PFSK-1 (cell line): ENCODE measurements around the gene DLEU7.

Experiments used
- FOXP2 ChIP-seq: optimal IDR thresholded peaks from 2 replicates; pipeline ENCODE3; 2011; ENCODE audit warnings: borderline replicate concordance, control low read depth, inconsistent platforms; ENCODE audit not compliant: insufficient read depth; ENCODE audit errors: extremely low read length, extremely low read depth
- POLR2AphosphoS5 ChIP-seq: IDR thresholded peaks from 2 replicates; pipeline ENCODE4 v1.6.1; 2012; ENCODE audit warnings: low read depth, mild to moderate bottlenecking, control low read depth, low read length, moderate library complexity
- SIN3A ChIP-seq: IDR thresholded peaks from 2 replicates; pipeline ENCODE4 v1.6.1; 2012; ENCODE audit warnings: mild to moderate bottlenecking, low read length, moderate library complexity, borderline replicate concordance; ENCODE audit not compliant: insufficient read depth
- TAF1 ChIP-seq: IDR thresholded peaks from 2 replicates; pipeline ENCODE4 v1.6.1; 2012; ENCODE audit warnings: low read length, control low read depth, borderline replicate concordance; ENCODE audit not compliant: insufficient read depth
- TF ChIP-seq, protein P1 (sequence below), 2 experiments: IDR thresholded peaks; 2 replicates each; pipeline versions ENCODE4 v1.6.1 to v1.8.0; 2011 to 2012; ENCODE audit warnings: low read depth in 2 of 2, low read length in 2 of 2, control low read depth in 1 of 2, inconsistent platforms in 1 of 2, mild to moderate bottlenecking in 1 of 2, moderate library complexity in 1 of 2; ENCODE audit not compliant: insufficient read depth in 1 of 2

The DLEU7 gene

DNA sequence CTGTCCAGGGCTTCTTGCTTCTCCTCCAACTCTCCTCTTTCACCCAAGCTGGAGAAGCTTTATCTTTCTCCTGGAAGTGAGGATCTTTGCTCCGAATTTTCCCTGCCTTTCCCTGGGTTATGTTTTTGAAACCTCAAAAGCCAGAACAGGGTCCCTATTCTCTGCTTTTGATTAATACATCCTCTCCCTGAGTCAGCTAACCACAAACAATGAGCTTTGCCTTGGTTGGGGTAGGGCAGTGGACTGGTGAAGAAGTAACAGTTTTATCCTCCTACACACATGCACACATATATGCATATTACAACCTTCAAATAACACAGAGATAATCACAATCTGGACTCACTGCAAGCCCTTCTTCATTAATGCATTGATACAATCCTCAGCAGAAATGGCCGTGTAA, 44.6 kb downstream of the DLEU7 start:
- TF ChIP-seq FOXP2 (no peak), POLR2AphosphoS5 (no peak), TAF1 (no peak), SIN3A (no peak)
- TF ChIP-seq, protein P1, sequence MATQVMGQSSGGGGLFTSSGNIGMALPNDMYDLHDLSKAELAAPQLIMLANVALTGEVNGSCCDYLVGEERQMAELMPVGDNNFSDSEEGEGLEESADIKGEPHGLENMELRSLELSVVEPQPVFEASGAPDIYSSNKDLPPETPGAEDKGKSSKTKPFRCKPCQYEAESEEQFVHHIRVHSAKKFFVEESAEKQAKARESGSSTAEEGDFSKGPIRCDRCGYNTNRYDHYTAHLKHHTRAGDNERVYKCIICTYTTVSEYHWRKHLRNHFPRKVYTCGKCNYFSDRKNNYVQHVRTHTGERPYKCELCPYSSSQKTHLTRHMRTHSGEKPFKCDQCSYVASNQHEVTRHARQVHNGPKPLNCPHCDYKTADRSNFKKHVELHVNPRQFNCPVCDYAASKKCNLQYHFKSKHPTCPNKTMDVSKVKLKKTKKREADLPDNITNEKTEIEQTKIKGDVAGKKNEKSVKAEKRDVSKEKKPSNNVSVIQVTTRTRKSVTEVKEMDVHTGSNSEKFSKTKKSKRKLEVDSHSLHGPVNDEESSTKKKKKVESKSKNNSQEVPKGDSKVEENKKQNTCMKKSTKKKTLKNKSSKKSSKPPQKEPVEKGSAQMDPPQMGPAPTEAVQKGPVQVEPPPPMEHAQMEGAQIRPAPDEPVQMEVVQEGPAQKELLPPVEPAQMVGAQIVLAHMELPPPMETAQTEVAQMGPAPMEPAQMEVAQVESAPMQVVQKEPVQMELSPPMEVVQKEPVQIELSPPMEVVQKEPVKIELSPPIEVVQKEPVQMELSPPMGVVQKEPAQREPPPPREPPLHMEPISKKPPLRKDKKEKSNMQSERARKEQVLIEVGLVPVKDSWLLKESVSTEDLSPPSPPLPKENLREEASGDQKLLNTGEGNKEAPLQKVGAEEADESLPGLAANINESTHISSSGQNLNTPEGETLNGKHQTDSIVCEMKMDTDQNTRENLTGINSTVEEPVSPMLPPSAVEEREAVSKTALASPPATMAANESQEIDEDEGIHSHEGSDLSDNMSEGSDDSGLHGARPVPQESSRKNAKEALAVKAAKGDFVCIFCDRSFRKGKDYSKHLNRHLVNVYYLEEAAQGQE (IDR thresholded peaks at IDR 0.05; ENCODE audit: insufficient read depth in 1 of 2, low read depth in 2 of 2, low read length in 2 of 2), result no peak

- TF ChIP-seq TAF1 (no peak), FOXP2 (no peak), POLR2AphosphoS5 (no peak), SIN3A (no peak)
- TF ChIP-seq, protein P1 (IDR thresholded peaks at IDR 0.05; ENCODE audit: insufficient read depth in 1 of 2, low read depth in 2 of 2, low read length in 2 of 2), result no peak
Measured at GRCh38 chr13:50797091-50797490, 46.4 kb downstream of the DLEU7 start.

GRCh38 chr13:50796463-50796862, 47.0 kb downstream of the DLEU7 start:
- TF ChIP-seq SIN3A (no peak), FOXP2 (no peak)

- TF ChIP-seq TAF1 (no peak), SIN3A (no peak), POLR2AphosphoS5 (no peak), FOXP2 (no peak)
- TF ChIP-seq, protein P1 (IDR thresholded peaks at IDR 0.05; ENCODE audit: insufficient read depth in 1 of 2, low read depth in 2 of 2, low read length in 2 of 2), result no peak
Measured at GRCh38 chr13:50794226-50794625, 49.3 kb downstream of the DLEU7 start.

- TF ChIP-seq TAF1 (no peak), SIN3A (no peak), POLR2AphosphoS5 (no peak), FOXP2 (no peak)
- TF ChIP-seq, protein P1 (IDR thresholded peaks at IDR 0.05; ENCODE audit: insufficient read depth in 1 of 2, low read depth in 2 of 2, low read length in 2 of 2), result no peak
Measured at GRCh38 chr13:50793026-50793425, 50.5 kb downstream of the DLEU7 start.
